DMS79 treated with DMSO at 0.1 percent for 48 hours (cell line): ENCODE measurements around the gene AMBRA1.

Experiments
- DNase-seq: peaks from one replicate; lab custom pipeline; 2025; lab: John Stamatoyannopoulos, UW

The AMBRA1 gene

DNA sequence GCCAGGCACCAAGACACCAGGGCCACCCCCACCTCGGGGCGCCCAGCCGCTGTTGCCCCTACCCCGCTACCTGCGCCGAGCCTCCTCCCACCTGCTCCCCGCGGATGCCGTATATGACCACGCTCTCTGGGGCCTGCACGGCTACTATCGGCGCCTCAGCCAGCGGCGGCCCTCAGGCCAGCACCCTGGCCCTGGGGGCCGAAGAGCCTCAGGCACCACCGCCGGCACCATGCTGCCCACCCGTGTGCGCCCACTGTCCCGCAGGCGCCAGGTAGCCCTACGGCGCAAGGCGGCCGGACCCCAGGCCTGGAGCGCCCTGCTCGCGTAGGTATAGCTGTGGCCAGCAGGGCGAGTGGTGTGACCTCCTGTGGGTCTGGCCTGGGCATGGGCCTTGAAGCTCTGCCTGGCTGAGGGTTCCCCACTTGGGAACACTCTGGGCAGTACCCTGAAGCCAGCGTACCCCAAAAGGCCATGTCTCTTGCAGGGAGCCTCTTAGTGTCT is 227.1 kb downstream of the AMBRA1 start:
- DNase-seq = no peak

DNA sequence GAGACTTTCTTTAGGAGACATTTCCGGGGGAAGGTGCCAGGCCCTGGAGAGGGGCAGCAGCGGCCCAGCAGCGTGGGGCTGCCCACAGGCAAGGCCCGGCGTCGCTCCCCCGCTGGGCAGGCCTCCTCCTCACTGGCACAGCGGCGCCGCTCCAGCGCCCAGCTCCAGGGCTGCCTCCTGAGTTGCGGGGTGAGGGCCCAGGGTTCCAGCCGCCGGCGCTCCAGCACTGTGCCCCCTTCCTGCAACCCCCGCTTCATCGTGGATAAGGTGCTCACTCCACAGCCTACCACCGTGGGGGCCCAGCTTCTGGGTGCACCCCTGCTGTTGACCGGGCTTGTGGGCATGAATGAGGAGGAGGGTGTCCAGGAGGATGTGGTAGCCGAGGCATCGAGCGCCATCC is 227.6 kb downstream of the AMBRA1 start:
- no peak for DNase-seq

- DNase-seq = no peak
Measured at GRCh38 chr11:46364791-46365190, 229.0 kb downstream of the AMBRA1 start.

GRCh38 chr11:46364056-46364455 is 229.8 kb downstream of the AMBRA1 start:
- DNase-seq = no peak

DNA sequence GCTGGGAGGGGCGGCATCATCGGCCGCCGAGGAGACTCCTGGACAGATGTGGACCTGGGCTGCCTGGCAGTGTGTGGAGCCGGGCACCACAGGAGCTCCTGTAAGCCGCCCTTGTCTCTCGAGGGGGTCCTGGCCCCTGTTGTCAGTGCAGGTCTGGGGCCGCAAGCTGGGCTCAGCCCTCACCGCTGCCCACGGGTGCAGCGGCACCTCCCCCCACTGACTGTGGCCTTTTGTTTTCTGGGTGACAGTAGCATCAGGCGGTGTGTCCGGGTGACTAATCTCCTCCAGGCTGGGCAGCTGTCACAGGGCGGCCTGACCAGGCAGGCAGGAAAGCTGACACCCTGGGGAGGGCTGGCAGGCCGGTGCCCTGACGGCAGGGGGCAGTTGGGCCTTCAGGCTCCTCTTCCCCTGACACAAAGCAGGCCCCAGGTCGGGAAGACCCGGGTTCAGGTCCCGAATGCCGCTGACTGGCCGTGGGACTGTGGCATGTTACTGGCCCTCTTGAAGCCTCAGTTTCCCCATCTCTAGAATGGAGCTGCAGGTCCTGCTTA is 230.3 kb downstream of the AMBRA1 start:
- no peak for DNase-seq

DNA sequence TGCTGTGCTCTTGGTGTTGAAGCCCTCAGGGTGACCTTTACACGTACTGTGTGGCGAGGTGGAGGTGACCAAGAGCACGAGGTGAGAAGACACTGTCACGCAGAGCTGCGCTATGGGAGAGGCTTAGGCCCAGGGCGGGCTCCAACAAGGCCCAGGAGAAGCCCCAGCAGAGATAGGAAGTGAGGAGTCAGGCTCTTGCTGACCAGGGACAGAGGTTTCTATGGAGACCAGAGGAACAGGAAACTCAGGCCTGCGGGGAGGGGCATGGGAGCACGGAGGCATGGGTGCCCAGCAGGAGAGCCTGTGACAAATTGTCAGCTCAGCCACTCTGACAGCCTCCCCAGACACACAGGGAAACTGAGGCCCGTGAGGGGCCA is 230.8 kb downstream of the AMBRA1 start:
- no peak for DNase-seq

- no peak for DNase-seq
Measured at GRCh38 chr11:46362156-46363030, 231.4 kb downstream of the AMBRA1 start.

GRCh38 chr11:46361283-46362155 is 232.3 kb downstream of the AMBRA1 start:
- DNase-seq = no peak

DNA sequence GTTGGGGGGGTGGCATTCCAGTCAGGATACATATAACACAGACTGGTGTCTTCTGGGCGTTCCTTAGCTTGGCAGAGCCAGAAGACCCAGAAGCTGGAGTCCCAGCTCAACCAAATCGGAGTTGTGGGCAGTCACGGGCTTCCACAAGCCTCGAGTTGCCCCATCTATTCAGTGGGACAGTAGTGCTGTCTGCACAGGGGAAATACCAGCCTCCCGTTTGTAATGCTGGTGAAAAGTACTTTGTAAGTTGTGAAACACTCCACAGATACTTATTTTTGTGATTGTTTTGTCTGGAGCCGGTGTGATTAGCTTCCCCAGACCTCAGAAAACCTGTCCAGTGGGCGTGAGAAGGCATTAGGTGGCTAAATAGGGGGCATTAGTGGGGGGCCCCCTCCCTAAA is 232.9 kb downstream of the AMBRA1 start:
- no peak for DNase-seq

- DNase-seq = no peak
Measured at GRCh38 chr11:46359953-46360352, 233.9 kb downstream of the AMBRA1 start.

DNA sequence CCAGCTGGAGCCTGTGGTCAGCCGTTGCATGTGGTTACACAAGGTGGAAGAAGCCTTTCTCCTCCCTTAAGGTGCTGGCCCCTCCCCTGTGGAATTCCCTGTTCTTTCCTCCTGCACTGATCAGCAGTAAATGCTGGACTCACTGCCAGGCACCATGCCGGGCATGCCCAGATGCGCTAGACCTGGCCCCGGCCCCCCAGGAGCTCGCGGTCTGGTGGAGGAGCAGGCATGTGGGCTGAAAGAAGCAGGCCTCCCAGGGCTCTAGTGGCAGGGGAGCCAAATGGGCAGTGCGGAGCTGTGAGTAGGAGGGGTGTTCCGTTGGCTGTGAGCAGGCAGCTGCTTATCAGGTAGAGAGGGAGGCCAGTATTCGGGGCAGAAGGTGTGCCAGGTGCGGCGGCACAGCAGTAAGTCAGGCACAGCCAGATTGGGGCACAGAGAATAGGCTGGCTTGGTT is 236.3 kb downstream of the AMBRA1 start:
- DNase-seq = peak; percentile 51

DNA sequence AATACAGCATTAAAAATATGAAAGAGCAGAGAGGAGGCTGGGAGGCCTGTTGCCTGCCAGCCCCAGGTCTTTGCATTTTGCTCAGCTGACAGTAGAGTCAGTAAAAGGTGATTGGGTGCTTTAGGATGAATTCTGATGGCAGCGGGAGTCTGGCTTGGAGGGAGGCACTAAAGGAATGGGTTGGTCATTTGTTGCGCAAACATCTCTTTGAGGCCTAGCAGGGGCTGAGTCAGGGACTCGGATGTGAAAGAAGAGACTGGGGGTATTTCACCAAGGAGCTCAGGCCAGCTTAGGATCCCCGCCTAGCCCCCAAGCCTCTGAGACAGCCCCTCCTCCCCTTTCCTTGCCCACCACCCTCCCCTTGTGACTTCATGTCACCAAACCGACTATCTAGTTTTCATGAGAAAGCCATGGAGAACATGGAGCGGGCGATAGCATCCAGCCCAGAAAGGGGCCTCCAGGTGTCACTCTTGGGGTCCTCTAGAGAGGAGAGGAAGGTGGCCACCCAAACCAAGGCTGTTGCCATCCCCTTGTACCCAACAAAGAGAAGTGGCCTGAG is 236.8 kb downstream of the AMBRA1 start:
- no peak for DNase-seq

GRCh38 chr11:46353698-46354097 is 240.1 kb downstream of the AMBRA1 start:
- no peak for DNase-seq

DNA sequence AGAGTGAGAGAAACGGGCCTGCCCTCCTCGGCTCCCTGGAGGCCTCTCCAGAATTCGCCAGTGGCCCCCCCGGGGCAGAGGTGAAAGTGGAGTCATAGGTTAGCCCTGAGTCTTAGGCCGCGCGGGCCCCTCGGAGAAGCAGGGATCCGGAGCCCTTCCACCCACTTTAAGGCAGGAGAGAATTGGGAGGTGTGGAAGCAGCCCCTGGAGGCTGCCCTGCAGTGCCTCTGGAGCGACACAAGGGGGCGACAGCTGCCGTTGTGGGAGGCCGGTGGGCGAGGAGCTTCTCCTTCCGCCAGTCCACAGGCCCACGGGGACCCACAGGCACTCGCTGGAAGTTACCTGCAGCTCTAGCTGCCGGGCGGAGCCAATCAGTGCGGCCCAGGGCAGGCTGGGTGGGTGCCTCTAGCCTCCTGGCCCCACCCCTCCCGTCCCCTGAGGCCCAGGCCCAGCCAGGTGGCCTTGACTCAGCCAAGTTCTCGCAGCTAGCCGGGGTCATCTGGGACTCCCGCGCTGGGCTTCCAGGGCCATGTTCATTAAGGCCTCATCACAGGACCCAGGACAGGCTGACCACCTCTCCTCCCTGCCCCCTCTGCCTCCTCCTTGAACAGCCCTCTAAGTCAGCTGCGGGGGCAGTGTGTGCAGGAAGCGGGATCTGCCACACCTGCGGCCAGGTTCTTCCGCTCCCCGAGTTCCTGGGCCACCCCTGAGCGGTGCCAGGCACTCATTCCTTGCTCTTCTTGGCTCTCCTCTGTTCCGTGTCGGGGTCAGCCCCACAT is 241.6 kb downstream of the AMBRA1 start:
- no peak for DNase-seq

DNA sequence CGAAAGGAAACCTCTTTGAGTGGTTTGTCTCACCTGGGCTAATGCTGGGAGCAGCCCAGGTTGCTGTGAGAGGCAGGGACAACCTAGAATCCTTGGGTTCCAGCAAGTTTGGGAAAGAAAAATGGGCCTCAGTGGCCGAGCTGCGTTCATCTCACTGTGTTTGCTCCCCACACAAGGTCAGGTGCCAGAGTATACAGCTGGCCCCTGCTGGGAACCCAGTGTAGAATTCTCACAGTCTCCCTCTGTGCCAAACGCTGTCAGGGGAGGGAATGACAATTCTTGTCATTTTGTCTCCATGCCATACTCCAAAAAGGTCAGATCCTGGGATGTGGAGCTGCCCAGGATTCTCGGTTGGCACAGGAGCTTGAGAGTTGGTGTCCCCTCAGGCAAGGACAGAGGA is 242.2 kb downstream of the AMBRA1 start:
- no peak for DNase-seq

GRCh38 chr11:46351148-46351547 is 242.7 kb downstream of the AMBRA1 start:
- no peak for DNase-seq

DNA sequence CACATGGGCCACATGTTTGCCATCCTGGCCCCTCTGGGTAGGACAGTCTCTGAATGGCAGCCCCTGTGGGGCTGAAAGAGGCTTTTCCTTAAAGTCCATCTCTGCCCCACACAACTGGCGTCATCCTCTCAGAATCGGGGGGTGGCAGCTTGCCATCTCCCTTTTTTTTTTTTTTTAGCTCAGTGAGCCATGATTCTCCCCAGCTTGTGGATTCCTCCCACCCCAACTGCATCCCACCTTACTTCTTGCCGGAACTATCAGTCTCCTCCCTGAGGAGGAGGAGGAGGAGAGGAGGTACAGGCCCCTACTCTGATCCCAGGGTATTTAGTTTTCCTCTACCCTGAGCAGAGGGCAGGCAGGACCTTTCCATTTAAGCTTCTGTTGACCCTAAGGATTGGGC is 243.1 kb downstream of the AMBRA1 start:
- no peak for DNase-seq

GRCh38 chr11:46348566-46349401 is 245.0 kb downstream of the AMBRA1 start:
- DNase-seq = peak; percentile 30

GRCh38 chr11:46347637-46348311 is 246.0 kb downstream of the AMBRA1 start:
- no peak for DNase-seq
